GM19023 (cell line): ENCODE measurements around the gene DOCK4.

ENCODE experiments used
- ATAC-seq: cut with Tn5 transposase; IDR thresholded peaks from one replicate; pipeline ENCODE4 v1.9.1; 2021; ENCODE audit warnings: mild to moderate bottlenecking, moderate library complexity; ENCODE audit not compliant: unreplicated experiment

DOCK4 gene

DNA sequence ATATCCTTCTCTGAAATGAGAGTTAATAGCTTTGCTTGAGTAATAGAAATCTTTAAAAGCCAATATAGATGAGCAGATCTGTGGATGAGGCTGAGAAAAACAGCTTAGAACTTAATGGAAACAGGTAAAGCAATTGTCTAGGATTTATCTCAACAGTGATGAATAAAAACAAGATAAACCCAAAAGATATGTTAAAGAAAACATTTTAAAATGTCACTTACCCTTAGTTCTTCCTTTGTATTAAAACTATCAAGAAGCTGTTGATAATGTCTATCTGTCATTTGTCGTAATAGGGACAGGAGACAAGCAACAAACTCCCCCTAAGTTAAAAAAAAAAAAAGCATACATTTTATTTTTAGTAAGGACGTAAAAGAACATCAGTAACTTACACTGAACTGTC lies 371.8 kb downstream of the DOCK4 start:
- no peak for ATAC-seq

DNA sequence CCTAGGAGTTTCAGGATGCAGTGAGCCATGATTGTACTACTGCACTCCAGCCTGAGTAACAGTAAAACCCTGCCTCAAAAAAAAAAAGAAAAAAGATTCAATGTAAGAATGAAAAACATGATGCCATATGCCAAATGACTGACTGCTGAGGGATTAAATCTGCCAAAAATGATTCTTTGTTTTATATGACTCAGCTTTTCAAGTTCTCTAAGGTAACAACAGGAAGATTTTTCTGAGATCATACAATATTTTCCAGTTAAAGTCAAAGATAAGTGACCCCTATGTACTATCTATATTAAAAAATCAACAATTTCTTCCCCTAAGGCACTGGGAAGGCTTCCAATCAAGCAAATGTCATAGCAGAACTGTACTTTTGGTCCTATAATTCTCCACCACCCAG lies 372.7 kb downstream of the DOCK4 start:
- ATAC-seq: no peak

DNA sequence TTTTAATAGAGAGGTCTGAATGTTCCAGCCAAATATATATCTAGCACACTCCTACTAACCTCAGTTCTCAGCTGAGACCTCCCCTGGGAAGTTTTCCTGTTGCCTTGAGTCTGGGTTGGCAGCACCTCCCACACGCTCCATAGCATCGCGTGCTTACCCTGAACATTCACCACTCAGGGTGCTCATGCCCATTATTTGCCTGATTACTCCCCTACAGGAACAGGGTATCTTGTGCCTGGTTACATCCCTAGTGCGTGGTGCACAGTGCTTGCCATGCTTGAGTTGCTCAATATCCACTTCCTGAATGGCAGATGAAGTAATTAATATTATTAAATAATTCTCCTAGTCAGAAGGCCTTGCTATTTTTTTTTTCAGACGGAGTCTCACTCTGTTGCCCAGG lies 374.0 kb downstream of the DOCK4 start:
- no peak for ATAC-seq

DNA sequence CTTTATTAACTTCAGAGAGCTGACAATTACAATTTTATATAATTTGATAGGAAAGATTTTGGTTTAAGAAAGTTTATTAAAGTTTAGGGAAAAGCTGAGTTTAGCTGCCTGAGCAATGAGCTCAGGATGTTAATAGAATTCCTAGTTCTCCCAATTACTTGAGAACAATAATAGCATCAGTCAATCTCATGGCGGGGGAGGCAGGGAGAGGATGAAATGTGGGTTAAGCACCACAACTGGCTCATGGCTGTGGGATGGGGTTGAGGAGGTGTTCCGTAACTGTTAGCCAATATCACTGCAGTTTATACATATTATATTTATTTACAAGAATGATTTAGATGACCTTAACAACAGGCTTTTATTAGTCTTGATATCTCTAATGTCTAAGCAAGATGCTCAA lies 377.0 kb downstream of the DOCK4 start:
- no peak for ATAC-seq

DNA sequence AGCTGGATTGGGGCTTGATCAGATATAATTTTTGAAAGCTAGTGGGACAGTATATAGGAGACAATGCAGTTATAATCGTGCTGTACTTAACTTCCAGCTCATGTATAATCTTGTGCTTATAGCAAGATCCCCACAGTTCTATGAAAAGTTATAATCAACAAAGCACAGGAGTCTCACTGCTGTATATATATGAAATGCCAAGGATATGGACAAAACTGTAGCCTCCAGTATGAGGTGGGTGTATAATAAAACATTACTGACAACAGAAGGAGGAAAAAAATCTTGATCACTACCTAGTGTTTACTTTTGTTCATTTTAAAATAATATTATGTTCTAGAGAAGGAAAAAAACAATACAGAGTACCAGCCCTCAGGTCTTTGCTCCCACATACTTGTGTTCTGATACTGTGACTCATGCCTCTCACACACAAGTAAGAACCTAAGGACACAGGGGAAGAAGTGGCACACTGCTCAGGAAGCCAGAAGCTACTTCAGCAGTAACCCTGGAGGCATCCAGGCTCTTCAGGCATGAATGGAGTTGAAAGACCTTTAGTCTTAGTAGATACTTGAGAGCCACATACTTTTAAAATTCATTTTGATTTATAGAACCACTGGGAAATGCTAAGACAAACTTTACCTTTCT lies 378.2 kb downstream of the DOCK4 start:
- no peak for ATAC-seq

DNA sequence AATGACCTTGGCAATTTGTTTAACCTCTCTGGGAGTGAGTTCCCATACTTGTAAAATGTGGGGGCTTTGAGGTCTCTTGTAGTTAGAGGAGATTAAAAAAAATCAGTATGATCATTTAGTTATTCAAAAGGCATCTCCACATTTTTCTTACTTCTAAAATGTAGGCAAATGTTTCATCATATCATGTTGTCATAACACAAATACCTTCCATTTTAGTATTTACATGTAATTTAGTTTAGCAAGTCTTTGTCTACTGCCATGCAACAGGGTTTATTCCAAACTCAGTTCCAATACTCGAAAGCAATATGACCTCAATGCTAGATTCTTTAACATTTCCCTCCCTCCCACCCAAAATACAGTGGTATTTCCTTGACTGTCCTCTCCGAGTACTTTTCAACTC lies 381.2 kb downstream of the DOCK4 start:
- ATAC-seq: no peak

DNA sequence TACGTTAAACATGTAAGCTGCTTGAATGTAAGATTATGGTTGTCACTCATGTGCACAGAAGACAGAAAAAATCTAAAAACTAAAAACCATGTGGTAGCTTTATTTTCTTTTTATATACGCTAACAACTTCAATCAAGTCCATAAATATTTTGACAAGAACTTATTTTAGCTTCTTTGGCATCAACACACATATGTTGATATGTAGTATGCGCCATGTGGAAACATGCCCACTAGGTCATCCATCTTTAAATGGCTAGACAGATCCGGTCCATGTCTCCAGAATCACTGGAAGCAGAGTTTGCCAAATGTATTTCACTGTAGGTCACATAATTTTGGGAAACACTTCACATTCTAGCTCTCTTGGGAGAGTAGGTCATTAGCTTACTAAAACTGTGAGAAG lies 382.4 kb downstream of the DOCK4 start:
- ATAC-seq: no peak

DNA sequence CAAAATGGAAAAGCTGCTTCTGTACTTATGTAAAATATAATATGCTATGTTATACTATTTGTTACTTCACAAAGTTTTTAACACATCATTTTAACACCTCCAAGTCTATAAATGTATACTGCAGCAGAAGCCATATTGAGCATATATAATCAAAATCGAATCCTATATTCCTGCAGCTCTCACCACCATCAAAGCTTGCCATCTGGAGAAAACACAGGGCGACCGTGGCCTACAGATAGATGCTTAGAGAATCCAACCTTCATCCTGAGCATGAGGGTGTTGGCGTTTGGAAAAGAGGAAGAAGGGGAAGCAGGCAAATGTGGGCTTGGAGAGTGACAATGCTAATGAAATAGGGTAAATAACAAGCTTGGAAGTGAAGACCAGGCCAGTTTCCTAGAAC lies 385.2 kb downstream of the DOCK4 start:
- no peak for ATAC-seq

DNA sequence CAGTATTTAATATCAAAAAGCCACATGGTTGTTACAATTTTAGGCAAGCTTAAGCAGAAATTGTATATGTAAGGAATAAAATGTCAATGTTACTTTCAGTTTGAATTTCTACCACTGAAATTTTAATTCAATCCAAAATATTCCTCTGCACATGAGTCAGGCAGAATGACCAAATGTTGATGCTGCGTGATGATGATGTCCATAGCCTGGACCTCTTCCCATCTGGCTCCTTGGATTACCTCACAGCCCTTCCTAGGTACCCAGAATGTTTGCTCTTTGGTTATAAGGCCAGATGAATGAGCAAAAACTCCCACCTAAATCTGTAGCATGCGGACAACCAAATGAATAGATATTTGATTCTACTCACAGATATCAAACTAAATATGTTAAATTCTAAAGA lies 385.6 kb downstream of the DOCK4 start:
- ATAC-seq: no peak

DNA sequence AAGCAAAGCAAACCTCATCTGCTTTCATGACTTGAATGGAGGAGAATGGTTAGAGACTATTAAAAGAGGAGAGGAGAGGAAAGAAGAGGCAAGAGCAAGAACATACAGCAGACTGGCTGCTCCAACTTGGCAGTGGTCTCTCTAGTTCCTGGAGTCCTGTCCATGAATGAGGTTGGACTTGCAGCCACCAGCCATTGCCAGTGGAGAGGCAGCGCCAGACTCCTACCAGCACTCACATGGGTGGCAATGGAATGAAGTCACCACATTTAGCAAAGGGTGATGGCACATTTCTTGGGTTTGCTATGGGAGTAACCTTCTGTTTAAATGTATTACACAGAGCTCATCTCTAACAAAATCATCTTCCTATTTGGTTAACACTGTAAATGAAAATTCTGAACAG lies 386.1 kb downstream of the DOCK4 start:
- no peak for ATAC-seq

DNA sequence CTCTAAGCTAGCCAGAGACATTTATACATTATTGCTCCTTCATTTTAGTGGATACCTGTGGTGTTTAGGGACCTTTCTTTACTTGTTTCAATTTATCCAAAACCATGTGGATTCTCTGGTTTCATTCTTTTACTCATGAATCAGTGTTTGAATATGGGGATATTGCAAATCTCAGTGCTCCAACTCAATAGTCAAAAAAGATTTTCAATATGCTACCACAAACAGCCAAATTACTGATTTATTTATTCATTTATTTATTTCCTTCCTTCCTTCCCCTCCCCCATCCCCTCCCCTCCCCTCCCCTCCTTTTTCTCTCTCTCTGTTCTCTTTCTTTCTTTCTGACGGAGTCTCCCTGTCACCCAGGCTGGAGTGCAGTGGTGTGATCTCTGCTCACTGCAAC lies 390.8 kb downstream of the DOCK4 start:
- no peak for ATAC-seq

DNA sequence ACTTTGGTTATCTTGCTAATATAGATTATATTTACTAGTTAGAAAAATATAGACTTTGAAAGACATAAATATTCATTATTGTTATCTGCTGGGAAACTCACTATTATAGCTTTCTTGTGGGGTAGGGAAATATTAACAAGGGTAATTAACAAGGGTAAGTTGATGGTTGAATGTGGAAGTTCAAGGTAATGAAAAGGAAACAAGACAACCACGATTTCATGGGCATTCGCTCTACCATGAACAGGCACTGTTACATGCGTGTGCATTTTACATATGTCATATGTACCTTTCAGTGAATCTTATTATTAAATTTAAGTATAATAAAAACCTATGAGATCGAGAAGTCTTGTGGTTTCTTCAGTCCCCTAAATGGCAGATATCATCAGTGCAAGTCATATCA lies 392.9 kb downstream of the DOCK4 start:
- no peak for ATAC-seq

DNA sequence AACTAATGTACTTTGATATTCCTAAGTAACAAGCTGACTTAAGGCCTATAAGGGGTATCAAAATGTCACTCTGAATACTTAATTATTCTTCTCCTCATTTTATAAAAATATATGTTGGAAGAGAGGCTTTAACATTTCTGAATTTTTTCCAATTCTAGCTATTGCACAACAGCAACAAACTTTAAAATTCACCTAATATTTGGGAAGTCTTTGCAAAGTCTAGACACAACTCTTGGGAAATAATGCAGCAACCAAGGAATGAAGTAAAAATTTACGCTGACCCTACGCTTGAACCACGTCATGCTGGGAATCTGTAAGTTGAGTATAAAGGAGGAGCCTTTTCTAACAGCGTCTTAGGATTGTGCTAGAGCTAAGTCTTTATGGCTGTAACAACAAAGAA lies 400.0 kb downstream of the DOCK4 start:
- ATAC-seq: no peak

DNA sequence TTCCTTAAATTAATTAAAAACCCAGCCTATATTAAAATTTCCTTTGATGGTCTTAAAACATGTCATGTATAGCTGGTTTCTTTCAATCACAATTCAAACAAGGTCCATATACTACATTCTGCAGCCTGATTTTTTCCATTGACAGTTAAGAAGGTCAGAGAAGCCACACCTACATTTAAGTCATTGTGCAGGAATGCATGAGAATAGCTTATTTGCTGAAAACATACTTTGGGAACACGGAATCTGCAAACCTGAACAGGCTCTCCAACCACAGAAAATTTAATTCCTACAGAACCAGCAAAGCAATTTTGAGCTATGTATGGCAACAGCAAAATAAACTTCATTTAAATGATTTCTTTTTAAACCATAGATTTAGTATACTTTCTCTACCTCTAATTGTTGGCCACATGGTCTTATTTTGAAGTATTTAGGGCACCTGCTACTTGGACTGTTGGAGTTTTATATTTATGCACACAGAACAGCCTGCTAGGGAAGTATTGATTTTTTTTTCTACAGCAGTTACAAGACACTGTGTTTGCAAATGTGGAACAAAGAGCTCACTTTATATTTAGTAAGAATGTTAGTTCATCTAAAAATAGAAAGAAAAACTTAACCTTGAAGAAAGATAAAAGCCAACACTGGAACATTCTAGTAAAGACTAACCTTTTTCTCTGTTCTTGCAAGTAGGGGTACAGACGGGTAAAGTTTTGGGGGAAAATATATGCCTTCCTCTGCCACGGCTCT lies 403.0 kb downstream of the DOCK4 start:
- ATAC-seq: no peak

DNA sequence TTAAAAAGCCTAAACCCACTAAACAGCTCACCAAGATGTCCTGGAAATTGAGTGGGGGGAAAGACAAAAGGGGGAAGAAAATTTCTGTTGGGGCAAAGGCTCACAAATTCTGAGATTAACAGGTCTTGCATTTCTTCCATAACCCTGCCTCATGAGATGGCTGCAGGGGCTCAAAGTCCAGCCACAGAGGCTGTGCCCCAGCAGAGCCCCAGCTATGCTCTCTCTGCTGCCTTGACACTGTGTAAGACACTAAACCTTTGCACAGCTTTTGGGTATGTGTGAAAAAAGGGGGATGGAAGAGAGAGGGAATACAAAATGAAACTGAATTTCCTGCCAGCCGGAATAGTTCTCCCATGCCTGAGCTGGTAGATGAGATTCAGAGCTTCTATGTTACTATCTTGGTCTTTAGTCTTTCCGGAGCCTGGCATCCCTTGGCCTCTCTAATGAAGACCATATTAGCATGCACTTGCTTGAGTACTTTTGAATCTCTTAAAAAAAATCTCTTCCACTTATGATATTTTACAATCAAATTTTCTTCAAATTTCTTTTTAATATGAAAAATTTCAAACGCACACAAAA lies 403.9 kb downstream of the DOCK4 start:
- no peak for ATAC-seq

DNA sequence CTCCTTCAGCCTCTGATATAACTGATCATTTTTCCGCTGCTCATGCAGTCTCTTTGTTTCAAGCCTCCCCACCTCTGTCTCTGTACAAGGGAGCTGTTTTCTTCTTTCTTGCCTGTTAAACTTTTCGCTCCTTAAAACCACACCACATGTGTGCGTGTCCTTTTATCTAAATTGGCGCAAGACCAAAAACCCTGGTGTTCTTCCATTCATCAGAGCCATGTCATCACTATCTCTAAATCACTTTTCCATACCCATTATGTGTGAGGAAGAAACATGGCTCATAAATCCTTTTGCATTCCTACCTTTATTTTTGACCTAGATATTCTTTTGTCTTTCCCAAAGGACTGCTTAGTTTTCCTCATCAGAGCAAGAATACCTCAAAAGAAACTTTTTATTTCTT lies 404.9 kb downstream of the DOCK4 start:
- no peak for ATAC-seq

DNA sequence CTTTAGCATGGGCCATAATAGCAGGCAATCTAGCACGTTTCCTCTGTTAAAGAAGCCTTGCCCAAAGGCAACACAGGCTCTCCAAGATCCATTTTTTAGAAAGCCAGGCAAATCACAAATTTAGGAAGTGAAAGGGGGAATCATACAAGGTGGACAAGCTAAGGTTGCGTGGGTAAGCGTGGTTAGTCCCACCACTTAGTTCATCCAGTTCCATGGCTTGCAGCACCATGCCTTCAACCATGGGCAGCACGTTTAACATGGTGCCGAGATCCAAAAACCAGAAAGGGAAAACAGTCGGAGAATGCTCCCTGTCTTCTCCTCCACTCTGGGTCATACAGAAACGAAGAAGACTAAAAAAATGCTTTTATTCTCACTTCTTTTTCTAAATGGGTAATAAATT lies 409.5 kb downstream of the DOCK4 start:
- ATAC-seq: no peak

DNA sequence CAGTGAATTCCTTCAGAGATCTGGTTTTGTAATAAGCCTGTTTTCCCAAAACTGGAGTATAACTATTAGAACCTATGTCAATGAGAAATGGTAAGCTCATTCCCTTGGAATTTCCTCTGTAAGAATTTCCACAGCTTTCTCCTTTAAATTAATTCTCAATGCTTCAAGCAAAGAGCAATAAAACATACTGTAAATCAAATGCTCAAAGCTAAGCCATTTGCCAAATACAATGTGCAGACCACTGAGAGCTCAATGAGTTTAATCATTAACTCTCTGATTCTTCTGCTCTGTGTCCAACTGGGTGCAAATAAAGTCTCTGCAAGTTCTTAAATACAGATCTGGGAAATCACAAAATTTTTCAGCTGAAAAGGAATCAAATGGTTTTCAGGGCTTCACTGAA lies 416.3 kb downstream of the DOCK4 start:
- no peak for ATAC-seq

DNA sequence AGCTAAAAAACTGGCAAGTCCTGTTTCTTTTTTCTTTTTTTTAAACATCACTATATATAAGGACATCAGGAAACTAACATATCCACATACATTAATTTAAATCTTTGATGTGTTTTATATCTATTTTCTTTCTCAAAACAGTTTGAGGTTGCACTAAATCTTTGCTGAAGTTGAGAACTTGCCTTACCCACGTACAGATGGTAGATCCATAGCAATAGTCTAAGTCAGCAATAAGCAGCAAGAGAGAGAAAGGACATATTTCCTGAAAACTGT lies 417.2 kb downstream of the DOCK4 start:
- no peak for ATAC-seq

DNA sequence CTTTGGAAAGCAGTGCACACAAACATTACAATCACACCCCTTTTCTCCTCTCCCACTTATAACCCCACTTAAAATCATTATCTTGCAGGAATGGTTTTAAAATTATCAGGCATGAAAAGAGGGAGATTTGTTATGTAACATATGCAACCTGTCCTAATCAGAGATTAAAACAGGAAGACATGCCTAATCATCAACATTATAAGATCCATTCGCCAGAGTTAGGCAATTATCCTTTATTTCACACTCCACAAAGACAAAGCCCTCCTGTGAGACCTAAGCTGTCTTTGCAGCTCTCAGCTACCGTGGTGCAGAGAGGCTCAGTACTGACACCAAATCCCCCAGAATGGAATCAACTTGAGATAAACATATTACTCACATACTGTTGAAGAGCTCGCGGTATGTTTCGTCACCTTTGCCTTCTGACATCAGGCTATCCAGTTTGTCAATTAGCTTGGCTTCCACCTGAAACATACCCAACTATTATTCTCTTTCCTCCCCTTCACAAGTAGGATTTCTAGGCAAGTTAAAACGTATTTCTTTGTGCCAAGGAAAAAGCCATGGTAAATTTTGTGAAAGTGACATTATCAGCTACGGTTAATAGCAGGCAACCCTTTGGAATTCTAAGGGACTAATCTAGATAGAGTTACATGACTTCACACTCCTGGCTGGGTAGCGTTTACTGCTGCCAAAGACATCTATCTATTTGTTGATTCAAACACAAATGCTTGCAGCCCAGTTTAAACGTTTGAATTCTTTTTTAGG lies 417.7 kb downstream of the DOCK4 start:
- no peak for ATAC-seq

DNA sequence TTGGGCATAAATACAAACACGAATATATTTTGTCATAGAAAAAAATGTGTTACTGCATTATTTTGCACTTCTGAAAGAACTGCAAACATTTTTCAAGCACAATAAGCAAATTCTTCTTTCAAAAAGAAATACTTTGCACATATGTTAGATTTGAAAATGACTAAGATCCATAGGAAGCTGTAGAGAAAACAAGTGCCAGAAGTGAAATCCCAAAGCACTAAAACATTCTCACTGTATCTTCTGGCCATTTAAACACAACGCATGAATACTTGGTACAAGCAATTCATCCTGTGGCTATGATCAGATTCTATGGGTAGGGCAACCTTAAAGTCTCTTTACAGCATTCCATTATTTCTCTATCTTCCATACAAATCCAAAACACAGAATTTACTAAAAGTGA lies 418.5 kb downstream of the DOCK4 start:
- ATAC-seq: no peak

DNA sequence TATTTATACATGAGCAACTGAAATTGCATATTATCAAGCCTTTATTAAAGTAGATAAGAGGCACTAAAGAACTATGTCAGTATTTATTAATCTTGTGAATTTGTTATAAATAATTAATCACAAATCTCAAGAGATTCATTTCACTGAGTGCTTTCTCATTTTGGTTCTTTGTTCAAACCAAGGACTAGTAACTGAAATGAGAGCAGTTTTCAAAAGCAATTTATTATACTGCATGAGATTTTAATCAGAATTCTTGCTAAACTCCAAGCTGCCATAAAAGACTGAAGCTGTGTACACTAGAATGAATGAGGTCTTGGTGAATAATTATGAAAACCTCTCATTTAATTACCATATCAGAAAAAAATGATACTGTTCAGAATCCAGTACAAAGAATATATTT lies 419.1 kb downstream of the DOCK4 start:
- ATAC-seq: no peak
